Body of pancreas (tissue), 4 donors: Measurements from ENCODE around the gene ACTG1. TPM values are rescaled to one million over a fixed set of nuclear protein-coding genes. Genes with fewer than 3 reads are reported as not detected.

Experiments
- ATAC-seq: fragments of 150-250 bp; one replicate; pipeline ENCODE4 v1.9.1; 2016
- DNase-seq, 4 donors: peaks; one replicate each; pipeline ENCODE4 v3.0.0-alpha.2; 2019
- H3K27ac ChIP-seq, 4 donors: fragments of 200-600 bp; sonication (generic); 1 replicate in 3 of 4; 2 replicates in 1 of 4; pipeline versions ENCODE4 v1.5.1 to v1.6.1; 2016 to 2019; ENCODE audit warnings: mild to moderate bottlenecking in 1 of 4, mixed read lengths in 1 of 4, moderate library complexity in 1 of 4
- H3K27me3 ChIP-seq, 2 donors: fragments of 200-600 bp; sonication (generic); one replicate each; pipeline ENCODE4 v1.6.0; 2016; ENCODE audit warnings: mild to moderate bottlenecking in 1 of 2
- H3K36me3 ChIP-seq, 2 donors: fragments of 200-600 bp; sonication (generic); replicated peaks in 1 of 2; 2 replicates each; pipeline ENCODE4 v1.5.1; 2016; ENCODE audit warnings: low read depth in 2 of 2; ENCODE audit not compliant: insufficient read depth in 1 of 2
- H3K4me1 ChIP-seq: fragments of 200-600 bp; sonication (generic); one replicate; pipeline ENCODE4 v1.6.0; 2016
- H3K4me3 ChIP-seq, 2 donors: fragments of 200-600 bp; sonication (generic); 1 replicate in 1 of 2; 2 replicates in 1 of 2; pipeline ENCODE4 v1.5.1; 2016 to 2019
- H3K9me3 ChIP-seq, 3 donors: fragments of 200-600 bp; sonication (generic); 1 replicate in 2 of 3; 2 replicates in 1 of 3; pipeline ENCODE4 v1.5.1; 2016
- POLR2A ChIP-seq, 3 donors: fragments of 450-650 bp; IDR thresholded peaks; one replicate each; pipeline ENCODE4 v1.6.1; 2016; ENCODE audit warnings: antibody characterized with exemption in 3 of 3, mild to moderate bottlenecking in 2 of 3
- WGBS, 2 donors: methylation state at CpG; one replicate each; pipeline ENCODE4 v1.1.5; 2017; 5-methylcytosine and 5-hydroxymethylcytosine counted together
- intact Hi-C: fragments of 100-400 bp; cut with DNase I; formaldehyde crosslinking; loops from one replicate; pipeline ENCODE4 v1.15.1; 2023
- total RNA-seq, 2 donors: library from RNA; depleted of rRNA; stranded (reverse); fragments of >200 nt; gene quantifications; one replicate each; pipeline ENCODE4 v1.1.0, GENCODE V29; 2016
- TF ChIP-seq, protein P1 (sequence below), 7 experiments: fragments of 450-650 bp in 4 of 7; fragments of 200-600 bp in 3 of 7; sonication (generic) in 3 of 7; IDR thresholded peaks; one replicate each; pipeline ENCODE4 v1.5.1; 2016 to 2019; ENCODE audit warnings: antibody characterized with exemption in 7 of 7

The ACTG1 gene
- total RNA-seq, 2 donors from 2014 or later, result 1,634 to 1,790 TPM

DNA sequence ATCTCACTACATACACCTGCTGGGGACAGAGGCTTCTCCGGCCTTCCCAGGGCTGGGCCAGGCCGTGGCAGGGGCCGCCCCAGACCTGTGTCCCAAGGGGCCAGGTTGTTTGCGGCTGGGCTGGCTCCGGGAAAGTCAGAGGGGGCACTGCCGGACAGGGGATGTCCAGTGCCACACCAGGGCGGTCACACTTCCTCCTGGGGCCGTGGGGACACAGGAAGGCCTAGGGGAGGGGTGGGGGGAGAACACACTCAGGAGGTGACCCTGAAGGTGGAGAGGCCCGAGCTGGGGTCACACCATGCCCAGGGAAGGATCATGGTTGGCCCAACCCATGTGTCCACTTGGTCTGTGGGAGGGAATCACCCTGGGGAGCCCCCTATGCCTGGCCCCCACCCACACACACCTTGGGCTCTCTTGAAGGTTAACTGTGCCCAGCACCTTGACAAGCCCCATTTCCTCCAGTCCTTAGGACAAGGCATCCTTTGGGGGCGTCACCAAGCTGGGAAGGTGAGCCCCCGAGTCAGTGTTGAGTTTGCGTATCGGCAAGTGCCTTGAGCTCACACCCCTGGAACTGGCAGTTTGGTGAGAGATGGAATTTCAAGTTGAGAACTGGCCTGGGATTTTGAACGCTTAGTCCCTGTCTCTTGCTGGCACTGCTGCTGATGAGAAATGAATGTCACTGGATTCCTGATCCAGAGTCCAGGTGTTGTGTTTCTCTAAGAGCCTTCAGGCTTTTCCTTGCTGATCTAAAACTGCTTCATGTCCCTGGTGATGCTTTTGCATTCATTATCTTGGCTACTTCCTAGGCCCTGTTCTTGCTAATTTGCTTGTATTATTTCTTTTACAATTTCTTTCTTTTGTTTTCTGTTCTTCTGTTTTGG lies 7.7 kb upstream of the ACTG1 start:
- ATAC-seq, result no peak
- Histone ChIP-seq H3K27me3 (no peaks in the 10 kb centered on the region), H3K4me3 (no peak overlapping the region), H3K27ac (peak overlapping the region; percentile 72 to 85 (median 78)), H3K4me1 (peaks cover 48% of the 10 kb centered on the region), H3K9me3 (no peaks in the 10 kb centered on the region), H3K36me3 (no peaks in the 10 kb centered on the region)
- intact Hi-C loops, result no loop called here
- WGBS, 2 donors, result 68 to 69% methylated on average over 14 of the region's 14 CpGs
- DNase-seq, result peak in 3 of 4 donors; percentile 29 to 33 (median 31)
- TF ChIP-seq POLR2A (IDR thresholded peaks at IDR 0.05), result no peak
- TF ChIP-seq, protein P1, sequence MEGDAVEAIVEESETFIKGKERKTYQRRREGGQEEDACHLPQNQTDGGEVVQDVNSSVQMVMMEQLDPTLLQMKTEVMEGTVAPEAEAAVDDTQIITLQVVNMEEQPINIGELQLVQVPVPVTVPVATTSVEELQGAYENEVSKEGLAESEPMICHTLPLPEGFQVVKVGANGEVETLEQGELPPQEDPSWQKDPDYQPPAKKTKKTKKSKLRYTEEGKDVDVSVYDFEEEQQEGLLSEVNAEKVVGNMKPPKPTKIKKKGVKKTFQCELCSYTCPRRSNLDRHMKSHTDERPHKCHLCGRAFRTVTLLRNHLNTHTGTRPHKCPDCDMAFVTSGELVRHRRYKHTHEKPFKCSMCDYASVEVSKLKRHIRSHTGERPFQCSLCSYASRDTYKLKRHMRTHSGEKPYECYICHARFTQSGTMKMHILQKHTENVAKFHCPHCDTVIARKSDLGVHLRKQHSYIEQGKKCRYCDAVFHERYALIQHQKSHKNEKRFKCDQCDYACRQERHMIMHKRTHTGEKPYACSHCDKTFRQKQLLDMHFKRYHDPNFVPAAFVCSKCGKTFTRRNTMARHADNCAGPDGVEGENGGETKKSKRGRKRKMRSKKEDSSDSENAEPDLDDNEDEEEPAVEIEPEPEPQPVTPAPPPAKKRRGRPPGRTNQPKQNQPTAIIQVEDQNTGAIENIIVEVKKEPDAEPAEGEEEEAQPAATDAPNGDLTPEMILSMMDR (IDR thresholded peaks at IDR 0.05), result no peak

DNA sequence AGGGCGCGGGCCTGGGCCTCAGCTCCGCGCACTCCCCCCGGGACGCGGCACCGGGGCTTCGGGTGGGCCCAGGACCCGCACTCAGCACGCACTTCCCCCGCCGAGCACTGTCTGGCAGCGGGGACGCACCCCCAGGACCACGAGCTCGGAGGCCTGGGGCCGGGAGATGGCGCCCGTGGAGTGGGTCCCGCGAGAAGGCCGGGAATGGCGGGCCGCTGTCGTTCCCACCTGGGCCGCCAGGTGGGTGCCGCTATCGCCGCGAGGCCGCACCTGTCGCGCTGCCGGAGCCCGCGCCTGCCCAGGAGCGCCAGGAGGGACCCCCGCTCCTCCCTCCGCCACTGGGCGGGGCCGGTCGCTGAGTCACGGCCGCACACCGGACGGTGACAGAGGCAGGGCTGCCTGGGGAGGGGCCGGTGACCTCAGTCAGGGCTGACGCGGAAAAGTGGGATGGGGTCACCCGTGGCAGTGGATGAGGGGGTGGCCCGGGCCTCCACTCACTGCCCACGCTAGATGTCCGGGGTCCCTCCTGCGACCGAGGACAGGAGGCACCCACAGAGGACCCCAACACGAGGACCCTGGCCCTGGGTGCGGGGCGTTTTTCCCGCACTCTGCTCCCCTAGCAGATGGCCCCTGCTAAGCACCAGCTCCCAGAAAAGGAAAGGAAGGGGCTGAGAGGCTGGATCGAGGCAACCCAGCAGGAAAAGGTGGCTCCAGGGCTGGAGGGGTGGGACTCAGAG lies 6.9 kb upstream of the ACTG1 start:
- peak overlapping the region; percentile 13 to 53 for H3K4me3 ChIP-seq
- H3K27me3 ChIP-seq, result no peaks in the 10 kb centered on the region
- intact Hi-C loops, result no loop called here
- 6% methylated on average over 48 of the region's 61 CpGs; no CpG with 5 or more reads in 1 of the 2 donors for WGBS, 2 donors
- ATAC-seq (peak; percentile 75), DNase-seq (peak; percentile 82 to 89 (median 86))
- TF ChIP-seq, protein P1 (IDR thresholded peaks at IDR 0.05), result peak; percentile 69 to 93 (median 81)
- peak; percentile 32 to 48 (median 44) for TF ChIP-seq POLR2A (IDR thresholded peaks at IDR 0.05)
- H3K4me1 ChIP-seq, result peaks cover 48% of the 10 kb centered on the region
- H3K9me3 ChIP-seq, result no peaks in the 10 kb centered on the region
- H3K36me3 ChIP-seq, result no peaks in the 10 kb centered on the region
- peak overlapping the region; percentile 72 to 85 (median 78) for H3K27ac ChIP-seq

DNA sequence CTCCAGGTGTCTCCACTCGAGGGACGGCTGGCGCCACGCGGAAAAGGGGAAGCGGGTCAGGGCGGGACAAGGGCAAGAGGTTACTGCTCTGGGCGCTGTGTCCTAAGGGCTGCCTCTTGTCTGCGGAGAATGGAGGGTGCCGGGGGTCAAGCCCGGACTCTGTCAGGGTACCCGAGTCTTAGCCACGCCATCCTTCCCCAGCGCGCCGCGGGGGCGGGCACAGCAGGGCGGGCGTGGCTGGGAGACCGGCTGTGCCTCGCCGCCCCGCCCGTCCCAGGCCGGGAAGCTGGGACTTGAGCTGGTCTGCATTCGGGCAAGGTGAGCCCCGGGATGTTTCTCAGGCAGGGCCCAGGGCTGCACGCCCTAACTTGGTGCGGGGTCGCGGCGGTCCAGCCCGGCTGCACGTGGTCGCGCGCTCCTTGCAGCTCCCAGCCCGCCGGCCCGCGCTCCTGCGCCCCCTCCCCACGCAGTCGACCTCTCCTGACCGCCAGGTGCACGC lies 6.2 kb upstream of the ACTG1 start:
- no peaks in the 10 kb centered on the region for H3K27me3 ChIP-seq
- peaks cover 52% of the 10 kb centered on the region for H3K4me1 ChIP-seq
- WGBS, 2 donors, result 18 to 19% methylated on average over 5 to 30 of the region's 47 CpGs
- TF ChIP-seq, protein P1 (IDR thresholded peaks at IDR 0.05), result no peak
- peak in 2 of 3 donors; percentile 4 to 24 for TF ChIP-seq POLR2A (IDR thresholded peaks at IDR 0.05)
- H3K4me3 ChIP-seq, result peak overlapping the region; percentile 13 to 53
- no peaks in the 10 kb centered on the region for H3K9me3 ChIP-seq
- ATAC-seq (peak; percentile 36), DNase-seq (peak; percentile 52 to 69 (median 60))
- H3K36me3 ChIP-seq, result no peaks in the 10 kb centered on the region
- intact Hi-C loops, result no loop called here
- peak overlapping the region; percentile 72 to 85 (median 78) for H3K27ac ChIP-seq

DNA sequence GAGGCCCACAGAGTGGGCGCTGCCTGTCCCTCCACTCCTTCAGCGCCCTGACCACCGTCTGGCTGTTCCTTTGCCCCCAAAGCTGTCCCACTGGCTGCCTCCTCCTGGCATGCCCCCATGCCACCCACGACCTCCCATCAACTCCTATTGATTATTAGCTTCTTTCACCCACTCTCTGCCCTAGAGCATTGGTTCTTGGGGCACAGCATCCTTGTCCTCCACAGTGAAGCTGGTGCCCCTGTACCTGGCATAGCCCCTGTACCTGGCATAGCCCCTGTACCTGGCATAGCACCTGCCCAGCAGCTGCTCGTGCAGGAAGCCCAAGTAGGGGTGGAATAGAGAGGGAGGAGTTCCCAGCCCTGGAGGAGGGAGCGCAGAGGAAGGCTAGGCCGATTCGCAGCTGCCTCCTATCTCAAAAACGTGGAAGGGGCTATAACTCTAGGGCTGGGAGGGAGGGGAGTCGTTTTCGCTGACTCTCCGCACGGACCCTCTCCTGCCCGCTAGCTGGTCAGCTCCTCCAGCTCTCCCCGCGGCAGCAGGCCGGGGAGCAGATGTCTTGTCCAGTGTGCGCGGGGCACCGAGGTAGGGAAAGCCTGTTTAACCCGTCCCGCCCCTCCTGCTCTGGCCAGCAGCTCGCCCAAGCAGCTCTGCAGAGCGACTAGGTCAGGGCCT lies 5.7 kb upstream of the ACTG1 start:
- TF ChIP-seq, protein P1 (IDR thresholded peaks at IDR 0.05), result no peak
- TF ChIP-seq POLR2A (IDR thresholded peaks at IDR 0.05), result no peak
- Histone ChIP-seq H3K36me3 (no peaks in the 10 kb centered on the region), H3K27me3 (no peaks in the 10 kb centered on the region), H3K9me3 (no peaks in the 10 kb centered on the region), H3K4me3 (no peak overlapping the region), H3K4me1 (peaks cover 58% of the 10 kb centered on the region), H3K27ac (peak overlapping the region; percentile 72 to 85 (median 78))
- peak in 1 of 4 donors; percentile 38 for DNase-seq
- intact Hi-C loops, result no loop called here
- 45 to 64% methylated on average over 23 to 24 of the region's 24 CpGs for WGBS, 2 donors
- no peak for ATAC-seq
